ENCODE data around the gene BANF1.

Gene BANF1

DNA sequence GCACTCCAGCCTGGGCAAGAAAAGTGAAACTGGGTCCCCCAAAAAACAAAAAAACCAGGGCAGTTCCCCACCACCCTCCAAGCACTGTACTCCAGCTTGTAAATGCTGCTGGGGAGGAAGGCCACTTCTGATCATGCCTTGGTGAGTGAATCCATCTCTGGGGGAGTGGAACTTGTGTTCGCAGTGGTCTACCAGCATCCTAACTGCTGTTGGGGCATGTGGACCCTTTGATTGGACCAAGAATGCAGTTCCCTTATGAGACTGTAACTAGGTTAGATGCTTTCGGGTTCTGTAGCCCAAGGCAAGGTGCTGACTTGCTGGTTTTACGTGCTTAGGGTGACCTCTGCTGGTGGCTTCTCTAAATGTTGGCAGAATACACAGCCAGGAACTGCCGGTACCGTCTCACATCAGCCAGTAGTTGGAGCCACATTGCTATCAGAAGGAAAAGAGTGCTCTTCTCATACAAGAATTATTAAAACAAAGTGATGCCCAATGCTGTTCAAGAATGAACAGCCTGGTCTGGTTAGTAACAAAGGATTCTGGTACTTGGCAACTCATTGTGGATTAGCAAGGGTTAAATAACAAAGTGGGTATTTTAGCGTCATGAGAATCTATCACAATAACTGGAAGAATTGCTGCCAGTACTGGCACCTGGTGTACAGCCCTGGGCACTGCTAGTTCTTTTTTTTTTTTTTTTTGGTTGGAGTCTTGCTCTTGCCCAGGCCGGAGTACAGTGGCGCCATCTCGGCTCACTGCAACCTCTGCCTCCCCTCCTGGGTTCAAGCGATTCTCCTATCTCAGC is 13.3 kb upstream of the BANF1 start:
- no peak overlapping the region for H3K14ac ChIP-seq (ENCODE audit: low read length)
- H2BK12ac ChIP-seq (ENCODE audit: low read length) = no peak overlapping the region
- peaks cover 4 to 6% of the 10 kb centered on the region in 2 experiments for H3K36me3 ChIP-seq (ENCODE audit: control insufficient read depth in 1 of 2, insufficient read depth in 2 of 2, low read length in 2 of 2)
- H3K9ac ChIP-seq (ENCODE audit: low read length) = no peak overlapping the region
- no peak overlapping the region for H3K4me2 ChIP-seq (ENCODE audit: low read length)
- H3K23ac ChIP-seq (ENCODE audit: low read length) = no peak overlapping the region
- H3K4me3 ChIP-seq (ENCODE audit: low read depth, low read length) = no peak overlapping the region
- no CpG with 5 or more reads among the region's 10 CpGs for WGBS (ENCODE audit: extremely low coverage, insufficient coverage, insufficient read length)
- no peak overlapping the region for H3K4ac ChIP-seq (ENCODE audit: low read depth, low read length)
- DNase-seq = peak; percentile 90 to 98
- H3K4me1 ChIP-seq (ENCODE audit: control insufficient read depth in 1 of 2, insufficient read depth in 2 of 2, low read length in 2 of 2) = no peaks in the 10 kb centered on the region
- no peaks in the 10 kb centered on the region for H3K79me1 ChIP-seq (ENCODE audit: low read length)
- no peaks in the 10 kb centered on the region for H3K79me2 ChIP-seq (ENCODE audit: control insufficient read depth, insufficient read depth, low read length, poor library complexity)
- H3K27me3 ChIP-seq (ENCODE audit: insufficient read depth, low read length) = no peaks in the 10 kb centered on the region
- no peak overlapping the region for H4K91ac ChIP-seq (ENCODE audit: low read depth, low read length)
- no peaks in the 10 kb centered on the region for H3K9me3 ChIP-seq (ENCODE audit: insufficient read depth, low read depth, low read length)
- no peak overlapping the region for H2AFZ ChIP-seq (ENCODE audit: insufficient read depth, low read length, poor library complexity)
- no peak overlapping the region for H2BK120ac ChIP-seq (ENCODE audit: insufficient read depth, low read length, poor library complexity)
- no peak overlapping the region for H4K12ac ChIP-seq (ENCODE audit: low read depth, low read length)
- H4K8ac ChIP-seq (ENCODE audit: low read depth, low read length) = no peak overlapping the region
- H2AK5ac ChIP-seq (ENCODE audit: low read length) = no peak overlapping the region
- H3K27ac ChIP-seq (ENCODE audit: low read depth, low read length) = no peak overlapping the region
- H3K18ac ChIP-seq (ENCODE audit: low read length) = no peak overlapping the region
- H2BK5ac ChIP-seq (ENCODE audit: low read depth, low read length, poor library complexity) = no peak overlapping the region

DNA sequence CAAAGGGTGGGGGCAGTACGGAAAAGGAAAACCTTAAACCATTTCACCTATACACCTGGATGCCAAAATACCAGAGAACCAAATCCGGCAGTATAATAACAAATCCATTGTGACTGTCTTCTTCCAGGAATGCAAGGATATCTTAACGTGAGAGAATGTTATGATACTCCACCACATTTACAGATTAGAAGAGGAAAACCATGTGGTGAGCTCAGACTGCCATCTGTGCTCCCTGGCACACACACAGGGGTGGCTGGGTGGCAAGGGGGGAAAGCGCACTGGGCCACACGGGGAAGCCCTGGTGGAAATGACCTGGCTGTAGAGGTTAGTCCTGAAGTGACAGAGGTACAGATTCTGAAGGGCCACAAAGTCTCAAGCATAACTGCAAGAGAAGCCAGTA is 10.2 kb upstream of the BANF1 start:
- no peaks in the 10 kb centered on the region for H3K9me3 ChIP-seq (ENCODE audit: insufficient read depth, low read depth, low read length)
- no peaks in the 10 kb centered on the region for H3K79me2 ChIP-seq (ENCODE audit: control insufficient read depth, insufficient read depth, low read length, poor library complexity)
- H3K4ac ChIP-seq (ENCODE audit: low read depth, low read length) = no peak overlapping the region
- H3K23ac ChIP-seq (ENCODE audit: low read length) = no peak overlapping the region
- no CpG with 5 or more reads among the region's 5 CpGs for WGBS (ENCODE audit: extremely low coverage, insufficient coverage, insufficient read length)
- H3K36me3 ChIP-seq (ENCODE audit: control insufficient read depth in 1 of 2, insufficient read depth in 2 of 2, low read length in 2 of 2) = peaks cover 4 to 6% of the 10 kb centered on the region in 2 experiments
- H2BK120ac ChIP-seq (ENCODE audit: insufficient read depth, low read length, poor library complexity) = no peak overlapping the region
- H2AK5ac ChIP-seq (ENCODE audit: low read length) = no peak overlapping the region
- no peak overlapping the region for H4K8ac ChIP-seq (ENCODE audit: low read depth, low read length)
- no peak overlapping the region for H4K91ac ChIP-seq (ENCODE audit: low read depth, low read length)
- H3K4me3 ChIP-seq (ENCODE audit: low read depth, low read length) = no peak overlapping the region
- H2AFZ ChIP-seq (ENCODE audit: insufficient read depth, low read length, poor library complexity) = no peak overlapping the region
- H3K18ac ChIP-seq (ENCODE audit: low read length) = no peak overlapping the region
- H3K9ac ChIP-seq (ENCODE audit: low read length) = no peak overlapping the region
- H2BK12ac ChIP-seq (ENCODE audit: low read length) = no peak overlapping the region
- no peaks in the 10 kb centered on the region for H3K4me1 ChIP-seq (ENCODE audit: control insufficient read depth in 1 of 2, insufficient read depth in 2 of 2, low read length in 2 of 2)
- H3K79me1 ChIP-seq (ENCODE audit: low read length) = no peaks in the 10 kb centered on the region
- H3K14ac ChIP-seq (ENCODE audit: low read length) = no peak overlapping the region
- no peak overlapping the region for H4K12ac ChIP-seq (ENCODE audit: low read depth, low read length)
- no peaks in the 10 kb centered on the region for H3K27me3 ChIP-seq (ENCODE audit: insufficient read depth, low read length)
- no peak for DNase-seq
- no peak overlapping the region for H3K4me2 ChIP-seq (ENCODE audit: low read length)
- H2BK5ac ChIP-seq (ENCODE audit: low read depth, low read length, poor library complexity) = no peak overlapping the region
- H3K27ac ChIP-seq (ENCODE audit: low read depth, low read length) = no peak overlapping the region

DNA sequence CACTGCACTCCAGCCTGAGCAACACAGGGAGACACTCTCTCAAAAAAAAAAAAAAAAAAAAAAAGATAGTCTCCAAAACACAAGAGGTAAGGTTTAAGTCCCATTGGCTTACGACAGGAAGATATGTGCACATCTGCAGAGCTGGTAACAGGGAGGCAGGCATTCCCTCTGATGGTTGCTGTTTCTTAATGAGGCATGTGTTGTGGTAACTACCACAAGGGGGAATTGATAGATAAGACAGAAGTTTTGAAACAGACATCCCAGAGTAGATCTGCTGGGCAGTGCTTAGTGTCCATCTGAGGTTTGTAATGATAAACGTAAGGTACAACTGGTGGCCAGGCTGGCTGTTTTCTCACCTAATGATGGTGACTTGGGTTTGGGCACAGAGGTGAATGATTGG is 5.0 kb upstream of the BANF1 start:
- H3K4me1 ChIP-seq (ENCODE audit: control insufficient read depth in 1 of 2, insufficient read depth in 2 of 2, low read length in 2 of 2) = no peaks in the 10 kb centered on the region

DNA sequence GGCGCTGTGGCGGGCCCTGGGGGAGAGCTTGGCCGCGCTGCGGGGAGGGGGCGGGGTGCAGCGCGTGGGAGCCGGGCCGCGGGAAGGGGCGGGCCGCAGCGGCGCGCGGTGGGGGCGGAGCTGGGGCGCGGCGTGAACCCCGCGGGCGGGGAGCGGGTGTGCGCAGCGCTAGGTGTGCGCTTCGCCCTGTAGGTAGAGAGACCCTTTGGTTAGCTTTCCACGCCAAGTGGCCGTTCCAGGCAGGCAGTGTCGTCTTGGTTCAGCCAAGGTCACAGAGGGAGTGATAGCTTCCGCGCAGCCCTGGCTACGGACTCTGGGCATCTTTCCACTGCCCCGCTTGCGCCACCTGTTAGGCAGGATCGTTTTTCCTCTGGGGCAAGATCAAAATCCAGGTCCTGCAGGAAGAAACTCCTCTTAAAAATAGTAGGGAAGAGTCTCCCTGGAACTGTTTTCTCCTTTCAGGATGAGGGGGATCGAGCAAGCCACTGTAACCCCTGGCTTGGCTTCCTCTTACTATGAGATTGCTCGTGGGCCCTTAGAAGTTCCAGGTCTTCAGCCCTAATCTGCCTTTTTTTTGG is 434 bp downstream of the BANF1 start:
- Histone ChIP-seq H3K14ac (ENCODE audit: low read length) (peak overlapping the region; percentile 95), H3K4me3 (ENCODE audit: low read depth, low read length) (peak overlapping the region; percentile 85), H3K4me2 (ENCODE audit: low read length) (peak overlapping the region; percentile 94), H2BK5ac (ENCODE audit: low read depth, low read length, poor library complexity) (peak overlapping the region; percentile 78), H2AFZ (ENCODE audit: insufficient read depth, low read length, poor library complexity) (peak overlapping the region; percentile 94), H3K79me2 (ENCODE audit: control insufficient read depth, insufficient read depth, low read length, poor library complexity) (peaks cover 9% of the 10 kb centered on the region), H3K9ac (ENCODE audit: low read length) (peak overlapping the region; percentile 86), H4K12ac (ENCODE audit: low read depth, low read length) (peak overlapping the region; percentile 92), H3K4ac (ENCODE audit: low read depth, low read length) (peak overlapping the region; percentile 75), H3K4me1 (ENCODE audit: control insufficient read depth in 1 of 2, insufficient read depth in 2 of 2, low read length in 2 of 2) (peaks cover 7 to 16% of the 10 kb centered on the region in 2 experiments), H3K27me3 (ENCODE audit: insufficient read depth, low read length) (no peaks in the 10 kb centered on the region), H3K36me3 (ENCODE audit: control insufficient read depth in 1 of 2, insufficient read depth in 2 of 2, low read length in 2 of 2) (peaks cover 29 to 34% of the 10 kb centered on the region in 2 experiments), H3K79me1 (ENCODE audit: low read length) (peaks cover 10% of the 10 kb centered on the region), H2AK5ac (ENCODE audit: low read length) (peak overlapping the region; percentile 60), H4K91ac (ENCODE audit: low read depth, low read length) (peak overlapping the region; percentile 87), H3K23ac (ENCODE audit: low read length) (no peak overlapping the region), H2BK12ac (ENCODE audit: low read length) (no peak overlapping the region), H3K27ac (ENCODE audit: low read depth, low read length) (peak overlapping the region; percentile 87), H3K18ac (ENCODE audit: low read length) (peak overlapping the region; percentile 91), H4K8ac (ENCODE audit: low read depth, low read length) (peak overlapping the region; percentile 92), H2BK120ac (ENCODE audit: insufficient read depth, low read length, poor library complexity) (peak overlapping the region; percentile 68), H3K9me3 (ENCODE audit: insufficient read depth, low read depth, low read length) (no peaks in the 10 kb centered on the region)
- WGBS (ENCODE audit: extremely low coverage, insufficient coverage, insufficient read length) = no CpG with 5 or more reads among the region's 40 CpGs
- DNase-seq = peak; percentile 39 to 59

More for the DNA sequence above, 5.0 kb upstream of the BANF1 start:
- no peak overlapping the region for H2BK12ac ChIP-seq (ENCODE audit: low read length)
- no peak overlapping the region for H2BK5ac ChIP-seq (ENCODE audit: low read depth, low read length, poor library complexity)
- H3K4me2 ChIP-seq (ENCODE audit: low read length) = no peak overlapping the region
- H3K27me3 ChIP-seq (ENCODE audit: insufficient read depth, low read length) = no peaks in the 10 kb centered on the region
- H4K91ac ChIP-seq (ENCODE audit: low read depth, low read length) = no peak overlapping the region
- no peak overlapping the region for H3K9ac ChIP-seq (ENCODE audit: low read length)
- peaks cover 5% of the 10 kb centered on the region for H3K79me1 ChIP-seq (ENCODE audit: low read length)
- H3K4me3 ChIP-seq (ENCODE audit: low read depth, low read length) = no peak overlapping the region
- no peak overlapping the region for H3K27ac ChIP-seq (ENCODE audit: low read depth, low read length)
- H3K18ac ChIP-seq (ENCODE audit: low read length) = no peak overlapping the region
- no peak overlapping the region for H3K4ac ChIP-seq (ENCODE audit: low read depth, low read length)
- H3K9me3 ChIP-seq (ENCODE audit: insufficient read depth, low read depth, low read length) = no peaks in the 10 kb centered on the region
- H4K8ac ChIP-seq (ENCODE audit: low read depth, low read length) = no peak overlapping the region
- no peak overlapping the region for H2AFZ ChIP-seq (ENCODE audit: insufficient read depth, low read length, poor library complexity)
- H4K12ac ChIP-seq (ENCODE audit: low read depth, low read length) = no peak overlapping the region
- H3K14ac ChIP-seq (ENCODE audit: low read length) = no peak overlapping the region
- DNase-seq = peak in 1 of 2 donors; percentile 11
- no peak overlapping the region for H2AK5ac ChIP-seq (ENCODE audit: low read length)
- peaks cover 5% of the 10 kb centered on the region for H3K79me2 ChIP-seq (ENCODE audit: control insufficient read depth, insufficient read depth, low read length, poor library complexity)
- H3K23ac ChIP-seq (ENCODE audit: low read length) = no peak overlapping the region
- peaks cover 24 to 31% of the 10 kb centered on the region in 2 experiments for H3K36me3 ChIP-seq (ENCODE audit: control insufficient read depth in 1 of 2, insufficient read depth in 2 of 2, low read length in 2 of 2)
- no peak overlapping the region for H2BK120ac ChIP-seq (ENCODE audit: insufficient read depth, low read length, poor library complexity)
- WGBS (ENCODE audit: extremely low coverage, insufficient coverage, insufficient read length) = no CpG with 5 or more reads among the region's 2 CpGs

All from trophoblast cell (in vitro differentiated cells and primary cell).